Esophagus squamous epithelium (tissue), 4 donors: ENCODE results near the gene OSCAR.

Source experiments
- POLR2A ChIP-seq, 4 donors: fragments of 450-650 bp; IDR thresholded peaks; one replicate each; pipeline ENCODE4 v1.6.1; 2017; ENCODE audit warnings: antibody characterized with exemption in 4 of 4, mild to moderate bottlenecking in 4 of 4, moderate library complexity in 3 of 4
- TF ChIP-seq, protein P1 (sequence below), 6 experiments: fragments of 450-650 bp in 4 of 6; fragments of 200-600 bp in 2 of 6; sonication (generic) in 2 of 6; IDR thresholded peaks; one replicate each; pipeline ENCODE4 v1.5.1; 2016 to 2019; ENCODE audit warnings: antibody characterized with exemption in 6 of 6, mild to moderate bottlenecking in 4 of 6, moderate library complexity in 4 of 6

- TF ChIP-seq, protein P1, sequence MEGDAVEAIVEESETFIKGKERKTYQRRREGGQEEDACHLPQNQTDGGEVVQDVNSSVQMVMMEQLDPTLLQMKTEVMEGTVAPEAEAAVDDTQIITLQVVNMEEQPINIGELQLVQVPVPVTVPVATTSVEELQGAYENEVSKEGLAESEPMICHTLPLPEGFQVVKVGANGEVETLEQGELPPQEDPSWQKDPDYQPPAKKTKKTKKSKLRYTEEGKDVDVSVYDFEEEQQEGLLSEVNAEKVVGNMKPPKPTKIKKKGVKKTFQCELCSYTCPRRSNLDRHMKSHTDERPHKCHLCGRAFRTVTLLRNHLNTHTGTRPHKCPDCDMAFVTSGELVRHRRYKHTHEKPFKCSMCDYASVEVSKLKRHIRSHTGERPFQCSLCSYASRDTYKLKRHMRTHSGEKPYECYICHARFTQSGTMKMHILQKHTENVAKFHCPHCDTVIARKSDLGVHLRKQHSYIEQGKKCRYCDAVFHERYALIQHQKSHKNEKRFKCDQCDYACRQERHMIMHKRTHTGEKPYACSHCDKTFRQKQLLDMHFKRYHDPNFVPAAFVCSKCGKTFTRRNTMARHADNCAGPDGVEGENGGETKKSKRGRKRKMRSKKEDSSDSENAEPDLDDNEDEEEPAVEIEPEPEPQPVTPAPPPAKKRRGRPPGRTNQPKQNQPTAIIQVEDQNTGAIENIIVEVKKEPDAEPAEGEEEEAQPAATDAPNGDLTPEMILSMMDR (IDR thresholded peaks at IDR 0.05) = no peak
- TF ChIP-seq POLR2A (IDR thresholded peaks at IDR 0.05) = no peak
These were observed 7.4 kb upstream of the OSCAR start for GRCh38 chr19:54107876-54108490.
